LNCAP (cell line): ENCODE measurements around the gene LSM10.

ENCODE experiments used
- CTCF ChIP-seq: fragments of 450-650 bp; IDR thresholded peaks from 2 replicates; pipeline ENCODE4 v1.5.1; 2017; ENCODE audit warnings: mild to moderate bottlenecking

The LSM10 gene

GRCh38 chr1:36349241-36349671 lies 48.5 kb downstream of the LSM10 start:
- TF ChIP-seq CTCF: no peak

- TF ChIP-seq CTCF: no peak
Observed at GRCh38 chr1:36346741-36347370, 50.9 kb downstream of the LSM10 start.

GRCh38 chr1:36345353-36345752 lies 52.4 kb downstream of the LSM10 start:
- TF ChIP-seq CTCF: no peak

- TF ChIP-seq CTCF: no peak
Observed at GRCh38 chr1:36344395-36344680, 53.4 kb downstream of the LSM10 start.

GRCh38 chr1:36343651-36344394 lies 53.9 kb downstream of the LSM10 start:
- TF ChIP-seq CTCF: no peak
